H1 (cell line): Measurements from ENCODE around the gene AAGAB. TPM values are rescaled to one million over a fixed set of nuclear protein-coding genes. Genes with fewer than 3 reads are reported as not detected.

Source experiments
- CTCF ChIA-PET: fragments of 300-600 bp; sonication (Branson Sonifier 250); formaldehyde crosslinking; loops from one replicate; lab custom pipeline; 2021; ENCODE audit not compliant: partially characterized antibody; lab: Charles Lee
- POLR2A ChIA-PET: fragments of 300-600 bp; sonication (Branson Sonifier 250); formaldehyde crosslinking; loops from one replicate; lab custom pipeline; 2021; ENCODE audit warnings: inconsistent platforms; ENCODE audit not compliant: partially characterized antibody; lab: Charles Lee
- DNase-seq, 2 experiments: peaks; one replicate each; pipeline versions ENCODE4 v3.0.0 to v3.0.0-alpha.2; 2010 to 2022; ENCODE audit warnings: low spot score in 2 of 2, low read depth in 1 of 2, mixed read lengths in 1 of 2
- FAIRE-seq: peaks from 2 replicates; lab custom pipeline; 2011; peaks lifted over from hg19 to GRCh38; lab: Jason Lieb, UNC
- H2AFZ ChIP-seq: 2 replicates; pipeline ENCODE4 v1.8.1; 2012; ENCODE audit warnings: low read length, inconsistent platforms
- H2AK5ac ChIP-seq: 2 replicates; pipeline ENCODE4 v1.6.1; 2013; ENCODE audit warnings: low read depth, low read length
- H2BK120ac ChIP-seq: replicated peaks from 2 replicates; pipeline ENCODE3; 2013; ENCODE audit warnings: low read depth, low read length, inconsistent platforms
- H2BK12ac ChIP-seq: 2 replicates; pipeline ENCODE4 v1.6.1; 2013; ENCODE audit warnings: low read depth, low read length
- H2BK15ac ChIP-seq: 2 replicates; pipeline ENCODE4 v1.6.1; 2013; ENCODE audit warnings: low read length
- H2BK20ac ChIP-seq: 2 replicates; pipeline ENCODE4 v1.6.1; 2013; ENCODE audit warnings: low read length
- H2BK5ac ChIP-seq: 2 replicates; pipeline ENCODE4 v1.6.1; 2013; ENCODE audit warnings: low read depth, low read length
- H3K14ac ChIP-seq: 2 replicates; pipeline ENCODE4 v1.6.1; 2013; ENCODE audit warnings: inconsistent platforms; ENCODE audit not compliant: insufficient read length
- H3K18ac ChIP-seq: 2 replicates; pipeline ENCODE4 v1.6.1; 2013; ENCODE audit warnings: low read length; ENCODE audit errors: extremely low read depth
- H3K23ac ChIP-seq: 2 replicates; pipeline ENCODE4 v1.6.1; 2013; ENCODE audit warnings: inconsistent platforms; ENCODE audit not compliant: insufficient read length
- H3K23me2 ChIP-seq: 2 replicates; pipeline ENCODE4 v1.6.1; 2013; ENCODE audit warnings: low read depth, low read length
- H3K27ac ChIP-seq: 2 replicates; pipeline ENCODE4 v1.6.1; 2011; ENCODE audit warnings: low read depth, low read length, inconsistent platforms
- H3K27me3 ChIP-seq, 4 experiments: replicated peaks in 1 of 4; 1 replicate in 1 of 4; 2 replicates in 3 of 4; pipeline versions ENCODE4 v1.6.1 to v1.8.1; 2011 to 2013; ENCODE audit warnings: low read length in 3 of 4, mild to moderate bottlenecking in 3 of 4, inconsistent platforms in 2 of 4, mixed read lengths in 2 of 4, moderate library complexity in 1 of 4; ENCODE audit not compliant: control insufficient read depth in 3 of 4, insufficient read depth in 3 of 4; ENCODE audit errors: extremely low read depth in 1 of 4
- H3K36me3 ChIP-seq, 4 experiments: 2 replicates each; pipeline versions ENCODE4 v1.6.1 to v1.8.1; 2011 to 2013; ENCODE audit warnings: mild to moderate bottlenecking in 4 of 4, low read length in 3 of 4, moderate library complexity in 2 of 4, control low read depth in 1 of 4, inconsistent platforms in 1 of 4; ENCODE audit not compliant: insufficient read depth in 4 of 4, control insufficient read depth in 2 of 4
- H3K4ac ChIP-seq: replicated peaks from 2 replicates; pipeline ENCODE3; 2013; ENCODE audit warnings: low read length, low read depth, mixed read lengths, inconsistent platforms; ENCODE audit not compliant: insufficient read length
- H3K4me1 ChIP-seq, 4 experiments: replicated peaks in 1 of 4; 1 replicate in 1 of 4; 2 replicates in 3 of 4; pipeline versions ENCODE4 v1.6.1 to v1.8.1; 2011 to 2013; ENCODE audit warnings: low read length in 3 of 4, inconsistent platforms in 2 of 4, mixed read lengths in 1 of 4; ENCODE audit not compliant: insufficient read depth in 4 of 4, control insufficient read depth in 3 of 4
- H3K4me2 ChIP-seq, 2 experiments: 2 replicates each; pipeline versions ENCODE4 v1.6.1 to v1.8.1; 2011 to 2013; ENCODE audit warnings: low read depth in 2 of 2, low read length in 2 of 2, control low read depth in 1 of 2, inconsistent platforms in 1 of 2, mild to moderate bottlenecking in 1 of 2; ENCODE audit not compliant: insufficient read depth in 1 of 2
- H3K4me3 ChIP-seq, 4 experiments: fragments of 200-600, 300-600 bp in 1 of 4; sonication (generic), shearing (Covaris generic), sonication (Bioruptor Twin) in 1 of 4; 2 replicates each; pipeline versions ENCODE4 v1.5.1 to v1.8.1; 2011 to 2016; ENCODE audit warnings: low read length in 4 of 4, low read depth in 3 of 4, control low read depth in 2 of 4, inconsistent platforms in 2 of 4, mild to moderate bottlenecking in 2 of 4, mixed read lengths in 1 of 4, moderate library complexity in 1 of 4; ENCODE audit not compliant: insufficient read depth in 2 of 4; ENCODE audit errors: extremely low read depth in 1 of 4
- H3K56ac ChIP-seq: replicated peaks from 2 replicates; pipeline ENCODE3; 2013; ENCODE audit warnings: low read depth, mild to moderate bottlenecking, mixed read lengths, low read length, inconsistent platforms; ENCODE audit not compliant: insufficient read length
- H3K79me1 ChIP-seq: 2 replicates; pipeline ENCODE4 v1.6.1; 2013; ENCODE audit warnings: low read depth, low read length, control low read depth
- H3K79me2 ChIP-seq, 2 experiments: 2 replicates each; pipeline versions ENCODE4 v1.6.1 to v1.8.1; 2012 to 2013; ENCODE audit warnings: low read length in 2 of 2, mild to moderate bottlenecking in 2 of 2, inconsistent platforms in 1 of 2; ENCODE audit not compliant: insufficient read depth in 2 of 2, control insufficient read depth in 1 of 2
- H3K9ac ChIP-seq, 4 experiments: replicated peaks in 1 of 4; 1 replicate in 1 of 4; 2 replicates in 3 of 4; pipeline versions ENCODE4 v1.6.1 to v1.8.1; 2011 to 2013; ENCODE audit warnings: low read depth in 3 of 4, low read length in 3 of 4, control low read depth in 2 of 4, mild to moderate bottlenecking in 2 of 4, moderate library complexity in 2 of 4, inconsistent platforms in 1 of 4; ENCODE audit errors: extremely low read depth in 1 of 4
- H3K9me3 ChIP-seq, 2 experiments: 2 replicates each; pipeline versions ENCODE4 v1.6.1 to v1.8.1; 2012 to 2013; ENCODE audit warnings: mild to moderate bottlenecking in 2 of 2, moderate library complexity in 2 of 2, control low read depth in 1 of 2, inconsistent platforms in 1 of 2, low read depth in 1 of 2, low read length in 1 of 2, mixed read lengths in 1 of 2; ENCODE audit not compliant: insufficient read depth in 2 of 2
- H4K20me1 ChIP-seq, 2 experiments: replicated peaks in 1 of 2; 2 replicates each; pipeline versions ENCODE3 to v1.8.1; 2011 to 2013; ENCODE audit warnings: inconsistent platforms in 2 of 2, low read length in 2 of 2, mild to moderate bottlenecking in 1 of 2; ENCODE audit not compliant: insufficient read depth in 2 of 2, control insufficient read depth in 1 of 2
- H4K5ac ChIP-seq: 2 replicates; pipeline ENCODE4 v1.6.1; 2013; ENCODE audit warnings: low read length, low read depth, mixed read lengths, inconsistent platforms; ENCODE audit not compliant: insufficient read length
- H4K8ac ChIP-seq: 2 replicates; pipeline ENCODE4 v1.8.0; 2013; ENCODE audit warnings: mild to moderate bottlenecking, moderate library complexity, low read length, inconsistent platforms; ENCODE audit not compliant: insufficient read depth; ENCODE audit errors: extremely low read depth
- H4K91ac ChIP-seq: replicated peaks from 2 replicates; pipeline ENCODE3; 2013; ENCODE audit warnings: low read length, mixed read lengths, inconsistent platforms; ENCODE audit not compliant: insufficient read length
- ATF2 ChIP-seq: IDR thresholded peaks from 2 replicates; pipeline ENCODE4 v1.6.1; 2012; ENCODE audit warnings: low read length, inconsistent platforms
- MAFK ChIP-seq: IDR thresholded peaks from 2 replicates; pipeline ENCODE4 v1.6.1; 2012; ENCODE audit warnings: low read depth, mild to moderate bottlenecking, improper control_type of control experiment, low read length
- SUZ12 ChIP-seq: fragments of 200-600 bp; sonication (generic); IDR thresholded peaks from 2 replicates; pipeline ENCODE4 v1.6.1; 2012; ENCODE audit warnings: mild to moderate bottlenecking, inconsistent platforms, low read length, moderate library complexity, mixed read lengths
- WGBS, 2 experiments: shearing (Covaris generic) in 1 of 2; methylation state at CpG; one replicate each; pipeline versions ENCODE4 v1.1.6 to v1.1.7; 2013 to 2015; ENCODE audit warnings: low lambda C conversion rate in 2 of 2, mixed read lengths in 2 of 2, inconsistent platforms in 1 of 2, low coverage in 1 of 2, missing lambda C conversion rate in 1 of 2; ENCODE audit not compliant: insufficient replicate concordance in 2 of 2, insufficient coverage in 1 of 2, insufficient read length in 1 of 2; ENCODE audit errors: extremely low coverage in 1 of 2, missing lambda C conversion rate in 1 of 2; 5-methylcytosine and 5-hydroxymethylcytosine counted together
- polyA plus RNA-seq, 7 experiments: library from polyadenylated mRNA; depleted of rRNA in 3 of 7; stranded (reverse) in 5 of 7; unstranded in 2 of 7; fragments of >200 nt in 5 of 7; fragments of 200-250 nt in 2 of 7; gene quantifications; 1 replicate in 5 of 7; 2 replicates in 1 of 7; 4 replicates in 1 of 7; pipeline versions ENCODE4 v1.2.1 to v1.2.3, GENCODE V29; 2011 to 2013; ENCODE audit warnings: missing spikeins in 2 of 7, mixed read lengths in 2 of 7
- total RNA-seq: library from RNA; stranded (reverse); fragmentation: NEBNext Ultra II Directional; extraction: Animal tissue kit (Norgen Biotek cat#: 25700); gene quantifications from 2 replicates; pipeline ENCODE4 v1.2.1, GENCODE V29; 2021

The AAGAB gene
- total and polyA plus RNA-seq, 2 of the 8 experiments (the other 6 are each of a cell fraction or from before 2014, with no cell fraction given) = 20.1 to 45.9 TPM

GRCh38 chr15:67173005-67173404, 81.5 kb downstream of the AAGAB start:
- H3K14ac ChIP-seq = no peak overlapping the region
- no peak overlapping the region for H2BK20ac ChIP-seq
- H3K23ac ChIP-seq = no peak overlapping the region
- H3K56ac ChIP-seq = no peak overlapping the region
- no peak overlapping the region for H2AFZ ChIP-seq
- no peaks in the 10 kb centered on the region for H3K79me2 ChIP-seq
- no peak overlapping the region for H4K5ac ChIP-seq
- no peak overlapping the region for H4K8ac ChIP-seq
- WGBS, 2 experiments = 81% methylated on average over 8 of the region's 8 CpGs; no CpG with 5 or more reads in 1 of the 2 experiments
- no peak overlapping the region for H3K4me2 ChIP-seq
- H3K4ac ChIP-seq = no peak overlapping the region
- no peak overlapping the region for H2AK5ac ChIP-seq
- ChIA-PET CTCF (no interaction called here), POLR2A (no interaction called here)
- peaks cover 0 to 1% of the 10 kb centered on the region in 2 experiments for H4K20me1 ChIP-seq
- no peak overlapping the region for H2BK12ac ChIP-seq
- no peaks in the 10 kb centered on the region for H3K27me3 ChIP-seq
- FAIRE-seq = no peak
- no peaks in the 10 kb centered on the region for H3K9me3 ChIP-seq
- DNase-seq = no peak
- H2BK5ac ChIP-seq = no peak overlapping the region
- H3K9ac ChIP-seq = no peak overlapping the region
- H3K79me1 ChIP-seq = peaks cover 2% of the 10 kb centered on the region
- H3K27ac ChIP-seq = no peak overlapping the region
- no peak overlapping the region for H2BK120ac ChIP-seq
- H3K18ac ChIP-seq = no peak overlapping the region
- H4K91ac ChIP-seq = no peak overlapping the region
- H2BK15ac ChIP-seq = no peak overlapping the region
- no peaks in the 10 kb centered on the region for H3K36me3 ChIP-seq
- H3K4me1 ChIP-seq = peaks cover 4 to 23% (median 11%) of the 10 kb centered on the region in 4 experiments
- no peaks in the 10 kb centered on the region for H3K23me2 ChIP-seq
- H3K4me3 ChIP-seq = no peak overlapping the region
- TF ChIP-seq SUZ12 (no peak), ATF2 (no peak), MAFK (no peak)
